IPS-11a (cell line): ENCODE measurements around the gene AHCYL1.

Source experiments
- H3K4me3 ChIP-seq: one replicate; pipeline ENCODE4 v1.5.1; 2013; ENCODE audit warnings: low read depth, low read length, control low read depth

AHCYL1 gene

DNA sequence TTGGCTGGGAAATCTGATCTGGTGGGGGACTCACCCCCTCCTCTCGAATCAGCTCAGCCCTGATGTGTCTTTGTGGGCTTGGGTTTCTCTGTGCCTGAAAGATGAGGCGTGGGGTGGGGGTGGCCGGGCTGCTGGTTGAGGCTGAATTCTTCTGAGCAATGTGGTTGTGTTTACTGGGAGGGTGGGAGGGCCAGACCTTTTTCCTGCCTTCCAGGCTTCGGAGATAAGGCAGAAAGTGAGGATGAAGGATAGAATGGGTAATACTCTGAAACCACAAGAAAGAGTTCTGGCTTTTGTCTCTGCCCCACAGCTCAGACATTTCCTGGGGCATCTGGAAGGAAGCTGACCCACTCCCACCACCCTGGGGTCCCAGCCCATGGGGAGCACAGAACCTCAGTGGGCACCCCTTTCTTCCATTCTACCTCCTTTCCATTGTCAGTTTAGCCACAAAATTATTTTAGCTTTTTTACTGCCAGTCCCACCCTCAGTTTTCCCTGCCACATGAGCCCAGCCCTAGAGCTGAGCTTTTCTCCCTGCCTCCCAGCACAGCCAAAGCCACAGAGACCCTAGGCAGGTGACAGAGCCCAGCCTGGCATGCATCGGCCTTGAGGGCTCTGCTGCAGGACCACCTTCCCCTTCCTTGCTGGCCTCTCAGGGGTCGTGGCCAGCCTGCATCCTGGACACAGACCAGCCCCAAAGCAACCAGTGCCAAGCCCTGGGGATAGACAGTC lies 74.7 kb downstream of the AHCYL1 start:
- no peak overlapping the region for H3K4me3 ChIP-seq

DNA sequence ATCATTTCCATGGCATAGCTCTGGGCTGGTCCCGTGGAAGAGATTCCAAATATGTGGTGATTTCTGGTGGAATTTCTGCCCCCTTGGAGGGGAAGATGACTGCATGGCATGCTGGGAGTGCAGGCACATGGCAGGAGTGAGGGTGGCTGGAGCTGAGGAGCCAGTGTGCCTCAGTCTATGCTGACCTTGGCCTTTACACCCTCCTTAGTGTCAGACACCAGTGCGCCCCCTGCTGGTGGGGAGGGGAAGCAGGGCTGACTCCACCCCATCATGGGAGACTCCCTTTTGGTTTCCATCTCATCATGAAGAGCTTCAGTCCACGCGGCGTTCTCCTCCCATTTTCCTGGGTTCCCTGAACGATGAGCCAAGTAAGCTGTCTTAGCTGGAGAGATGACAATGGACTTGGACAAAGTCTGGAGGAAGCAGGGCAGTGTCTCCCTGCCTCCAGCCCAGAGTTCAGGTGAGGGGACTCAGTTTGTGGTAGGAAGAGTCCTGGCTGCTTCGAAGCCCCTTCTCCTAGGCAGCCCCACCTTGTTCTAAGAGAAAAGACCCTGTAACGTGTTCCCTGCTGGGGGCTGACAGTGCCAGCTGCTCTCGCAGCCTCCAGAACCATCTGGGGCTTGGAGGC lies 75.6 kb downstream of the AHCYL1 start:
- no peak overlapping the region for H3K4me3 ChIP-seq

DNA sequence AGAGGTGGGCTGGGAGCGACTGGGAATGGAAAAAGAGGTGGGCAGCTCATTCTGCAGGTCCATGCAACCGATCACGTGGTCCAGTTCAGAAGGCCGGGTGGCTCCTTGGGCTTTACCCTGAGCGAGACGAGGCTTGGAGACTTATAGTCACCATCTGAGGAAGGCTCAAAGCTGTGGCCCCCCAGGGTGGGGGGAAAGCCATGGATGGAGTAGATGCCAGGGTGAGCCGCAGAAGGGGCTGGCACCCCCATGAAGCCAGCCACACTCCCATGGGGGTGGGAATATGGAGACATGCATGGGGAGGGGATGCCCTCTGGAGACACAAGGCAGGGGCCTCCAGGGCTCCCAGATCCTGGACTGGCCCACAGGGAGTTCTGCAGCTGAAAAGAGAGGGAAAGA lies 76.1 kb downstream of the AHCYL1 start:
- no peak overlapping the region for H3K4me3 ChIP-seq

DNA sequence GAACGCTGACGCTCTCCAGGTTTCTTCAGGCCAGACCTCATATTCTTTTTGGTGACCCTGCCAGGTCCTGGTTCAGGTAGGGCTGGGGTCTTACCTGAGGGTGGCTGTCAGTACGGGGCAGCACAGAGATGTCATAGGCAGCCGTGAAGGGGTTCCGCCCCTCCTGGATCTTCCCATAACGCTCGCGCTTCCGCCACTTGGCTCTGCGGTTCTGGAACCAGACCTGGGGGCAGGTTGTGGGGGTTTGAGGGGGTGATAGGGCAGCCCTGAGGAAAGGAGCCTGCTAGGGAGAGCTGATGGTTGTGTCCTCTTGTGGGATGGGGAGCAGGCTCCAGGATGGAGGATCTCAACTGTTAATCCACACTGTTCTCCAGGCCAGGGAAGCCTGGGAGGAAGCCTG lies 76.8 kb downstream of the AHCYL1 start:
- H3K4me3 ChIP-seq = no peak overlapping the region

DNA sequence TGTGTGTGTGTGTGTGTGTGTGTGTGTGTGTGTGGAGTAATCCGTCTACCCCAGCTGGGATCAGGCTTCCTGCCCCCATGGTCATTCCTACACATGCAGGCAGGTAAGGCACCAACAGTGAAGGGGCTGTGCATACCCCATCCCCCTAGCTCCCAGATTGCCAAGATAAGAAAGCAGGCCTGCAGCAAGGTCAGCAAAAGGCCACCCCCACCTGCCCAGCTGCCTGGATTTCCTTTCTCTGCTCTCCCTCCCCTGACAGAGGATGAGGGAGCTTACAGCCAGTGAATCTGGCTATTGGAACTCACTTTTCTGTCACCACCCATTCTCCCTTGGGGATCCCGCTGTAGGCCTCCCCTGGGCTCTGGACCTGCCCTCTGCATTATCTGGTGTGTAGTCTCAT lies 78.0 kb downstream of the AHCYL1 start:
- H3K4me3 ChIP-seq = no peak overlapping the region

DNA sequence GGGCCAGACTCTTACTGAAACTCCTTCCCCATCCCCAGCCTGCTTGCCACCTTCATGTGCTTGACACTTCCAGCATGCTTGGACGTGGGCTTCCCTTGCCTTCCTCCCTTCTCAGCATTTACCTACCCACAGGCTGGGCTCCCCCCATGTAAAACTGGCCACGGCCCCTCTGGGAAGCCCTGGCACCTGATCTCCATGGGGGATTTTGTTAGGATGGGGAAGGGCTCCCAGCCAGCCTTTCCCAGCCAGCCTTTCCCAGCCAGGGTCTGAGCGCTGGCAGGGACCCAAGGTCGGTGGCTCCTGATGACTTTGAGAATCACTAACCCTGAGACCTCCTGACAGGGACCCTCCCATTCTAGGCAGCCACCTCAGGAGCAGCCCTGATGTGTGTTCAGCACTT lies 79.2 kb downstream of the AHCYL1 start:
- no peak overlapping the region for H3K4me3 ChIP-seq

DNA sequence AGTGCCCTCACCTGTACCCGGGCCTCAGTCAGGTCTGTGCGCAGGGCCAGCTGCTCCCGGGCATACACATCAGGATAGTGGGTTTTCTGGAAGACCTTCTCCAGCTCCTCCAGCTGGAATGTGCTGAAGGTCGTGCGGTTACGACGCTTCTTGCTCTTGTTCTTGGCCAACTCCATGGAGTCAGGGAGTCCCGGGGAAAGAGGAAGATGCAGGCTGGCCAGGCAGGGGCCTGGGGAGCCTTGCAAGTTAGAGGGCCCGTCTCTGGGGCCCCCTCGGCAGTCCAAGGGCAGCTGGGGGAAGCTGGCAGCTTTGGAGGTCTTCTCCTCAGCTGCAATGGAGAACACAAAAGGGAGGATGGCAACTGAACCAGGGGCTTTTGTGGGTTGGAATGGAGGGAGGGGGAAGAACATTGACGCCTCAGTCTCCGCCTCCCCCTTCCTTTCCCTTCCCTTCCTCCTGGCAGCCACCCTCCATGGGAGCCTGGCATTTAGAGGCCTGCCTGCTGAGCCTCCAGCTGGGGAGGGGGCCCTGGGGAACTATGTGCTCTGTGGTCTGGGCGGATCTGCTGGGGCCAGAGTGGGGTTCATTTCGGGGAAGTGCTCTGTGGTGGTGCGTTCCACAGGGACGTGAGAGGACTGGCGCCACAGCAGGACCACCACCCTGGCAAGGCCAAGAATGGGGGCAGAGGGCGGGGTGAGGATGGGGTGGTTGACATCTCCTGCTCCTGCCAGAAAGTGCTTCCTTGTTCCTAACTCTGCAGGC lies 80.2 kb downstream of the AHCYL1 start:
- H3K4me3 ChIP-seq = no peak overlapping the region

DNA sequence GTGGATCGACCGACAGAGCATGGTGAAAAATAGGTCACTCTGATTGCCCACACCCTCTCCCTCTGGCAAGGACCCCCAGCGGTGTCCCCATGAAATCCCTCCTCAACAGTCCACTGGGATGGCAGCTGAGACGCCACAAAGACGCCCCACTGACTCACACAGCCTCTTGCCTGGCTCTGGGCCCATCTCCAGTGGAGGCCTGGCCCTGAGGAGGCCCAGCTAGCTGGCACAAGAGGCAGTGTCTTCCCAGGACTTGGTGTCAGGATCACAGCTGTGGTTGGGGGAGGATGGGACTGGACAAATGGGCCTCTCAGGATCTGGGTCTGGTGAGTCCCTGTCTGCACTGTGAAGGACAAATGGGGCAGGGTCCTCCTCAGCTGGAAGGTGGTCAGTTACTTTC lies 81.3 kb downstream of the AHCYL1 start:
- H3K4me3 ChIP-seq = no peak overlapping the region

DNA sequence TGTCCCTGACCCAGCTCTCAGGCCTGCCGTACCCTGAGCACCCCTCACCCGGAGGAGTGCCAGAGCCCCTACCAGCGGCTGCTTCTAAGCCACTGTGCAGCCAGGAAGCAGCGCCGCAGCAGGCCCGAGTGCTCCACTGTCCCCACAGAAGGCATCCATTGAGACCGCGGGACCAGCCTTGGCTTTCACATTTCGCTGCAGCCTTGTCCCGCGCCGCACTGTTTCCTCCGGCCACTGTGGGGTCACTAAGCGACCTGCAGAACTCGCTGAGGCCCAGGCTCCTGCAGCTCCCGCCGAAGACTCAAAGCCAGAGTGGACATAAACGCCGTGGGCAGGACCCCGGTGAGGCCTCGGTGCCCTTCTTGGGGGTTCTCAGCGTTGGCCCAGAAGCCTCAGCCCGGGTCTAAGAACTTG lies 82.9 kb downstream of the AHCYL1 start:
- H3K4me3 ChIP-seq = no peak overlapping the region

DNA sequence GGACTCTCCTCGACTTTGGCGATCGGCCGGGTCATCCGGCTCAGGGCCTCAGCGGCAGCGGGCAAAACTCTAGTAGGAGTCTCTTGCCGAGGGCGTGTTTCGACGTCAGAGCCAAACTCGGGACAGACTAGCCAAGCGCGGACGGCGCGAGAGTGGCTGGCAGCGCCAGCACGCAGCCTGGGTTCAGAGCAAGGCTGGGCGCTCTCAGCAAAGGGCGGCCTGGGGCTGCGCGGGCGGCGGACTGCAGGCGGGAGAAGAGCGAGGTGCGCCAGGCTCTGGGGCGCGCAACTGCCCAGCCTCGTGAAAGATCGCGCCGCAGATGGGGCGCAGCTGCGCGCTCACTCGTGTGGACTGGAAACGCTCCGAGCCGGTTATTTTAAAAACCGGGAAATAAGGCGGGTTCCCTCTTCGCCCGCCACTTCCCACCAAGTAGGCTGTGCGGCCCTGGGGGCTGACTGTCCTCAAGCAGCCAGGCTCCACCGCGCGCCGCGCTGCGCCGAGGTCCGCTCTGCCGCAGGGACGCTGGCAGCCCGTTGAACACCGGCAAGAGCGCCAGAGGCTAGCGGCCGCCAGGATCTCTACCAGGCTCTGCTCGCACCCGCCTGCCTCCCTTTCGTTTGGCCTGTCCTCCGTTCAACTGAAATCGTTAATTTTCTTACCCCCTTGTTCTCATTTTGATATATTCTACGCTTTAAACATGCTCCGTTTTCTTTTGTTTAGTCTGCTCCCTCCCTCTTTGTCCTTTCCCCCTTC lies 83.5 kb downstream of the AHCYL1 start:
- no peak overlapping the region for H3K4me3 ChIP-seq

DNA sequence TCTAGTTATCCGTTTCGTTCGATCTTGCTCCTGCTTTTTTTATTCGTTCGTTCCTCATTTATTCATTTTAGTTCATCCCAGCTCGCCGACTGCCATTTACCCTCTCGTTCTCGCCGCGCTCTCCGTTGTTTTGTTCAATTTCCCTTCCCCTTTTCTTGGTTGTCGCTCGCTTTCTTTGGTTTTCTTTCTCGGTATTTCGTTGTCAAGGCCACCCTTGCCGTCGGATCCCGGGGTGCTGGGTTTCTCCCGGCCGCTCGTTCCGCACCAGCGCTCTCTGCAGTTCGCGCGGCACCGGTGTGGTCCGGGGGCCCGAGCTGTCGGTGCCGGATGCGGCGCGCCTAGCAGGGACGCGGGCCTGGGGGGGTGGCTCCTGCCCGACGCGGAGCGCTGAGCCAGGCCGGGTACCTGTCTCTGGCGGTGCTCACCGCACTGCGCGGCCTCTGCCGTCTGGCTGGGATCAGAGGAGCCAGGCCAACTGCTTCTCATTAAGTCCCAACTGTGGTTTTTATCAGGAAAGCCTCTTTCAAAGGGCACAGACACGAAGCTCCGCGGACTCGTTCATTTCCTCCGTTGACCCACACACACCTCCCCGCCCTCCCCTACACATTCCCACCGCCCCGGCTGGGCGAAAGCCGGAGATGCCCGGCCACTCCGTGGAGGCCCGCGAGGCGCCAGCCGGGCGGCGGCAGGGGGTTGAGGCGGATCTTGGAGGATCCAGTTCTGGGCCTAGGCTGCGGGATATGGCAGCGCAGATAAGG lies 84.3 kb downstream of the AHCYL1 start:
- H3K4me3 ChIP-seq = no peak overlapping the region

DNA sequence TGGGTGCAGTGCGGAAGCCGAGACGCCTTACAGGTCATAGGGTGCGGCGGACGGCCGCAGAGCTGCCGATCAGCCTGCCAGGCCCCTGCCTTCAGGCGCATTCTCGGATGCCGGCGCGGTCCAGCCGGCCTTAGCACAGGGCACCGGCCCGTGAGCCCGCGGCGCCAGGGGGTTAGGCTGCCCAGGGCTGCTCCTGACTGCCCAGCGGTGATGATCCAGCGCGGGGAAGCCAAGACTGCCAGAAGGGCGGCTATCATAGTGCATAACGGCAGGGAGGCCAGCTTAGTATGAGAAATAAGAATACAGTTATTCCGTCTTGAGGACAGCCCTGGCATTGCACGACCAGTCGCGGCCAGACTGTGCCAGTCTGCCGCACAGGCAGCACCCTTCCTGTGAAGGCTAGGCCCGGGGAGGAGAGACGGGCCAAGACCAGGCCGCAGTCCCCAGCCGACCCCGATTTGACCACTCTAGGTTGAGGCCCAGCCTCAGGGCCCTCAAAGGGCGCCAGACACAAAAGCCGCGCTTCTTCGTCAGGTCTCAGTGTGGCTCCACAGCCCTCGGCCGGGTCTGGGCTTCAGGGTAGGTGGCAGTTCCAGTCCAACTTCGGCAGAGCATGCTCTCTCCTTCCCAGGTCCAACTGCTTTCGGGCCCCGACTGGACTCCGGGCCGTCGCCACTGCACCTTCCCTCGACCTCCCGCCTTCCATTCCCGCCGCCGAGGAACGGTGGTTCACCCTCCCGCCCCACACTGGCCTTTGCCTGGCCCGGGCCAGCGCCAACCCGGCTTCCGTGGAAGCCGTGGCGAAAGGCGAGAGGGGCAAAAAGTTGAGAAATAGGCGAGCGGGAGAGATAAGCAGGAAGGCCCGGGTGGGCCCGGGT lies 85.1 kb downstream of the AHCYL1 start:
- peak overlapping the region; percentile 20 for H3K4me3 ChIP-seq

DNA sequence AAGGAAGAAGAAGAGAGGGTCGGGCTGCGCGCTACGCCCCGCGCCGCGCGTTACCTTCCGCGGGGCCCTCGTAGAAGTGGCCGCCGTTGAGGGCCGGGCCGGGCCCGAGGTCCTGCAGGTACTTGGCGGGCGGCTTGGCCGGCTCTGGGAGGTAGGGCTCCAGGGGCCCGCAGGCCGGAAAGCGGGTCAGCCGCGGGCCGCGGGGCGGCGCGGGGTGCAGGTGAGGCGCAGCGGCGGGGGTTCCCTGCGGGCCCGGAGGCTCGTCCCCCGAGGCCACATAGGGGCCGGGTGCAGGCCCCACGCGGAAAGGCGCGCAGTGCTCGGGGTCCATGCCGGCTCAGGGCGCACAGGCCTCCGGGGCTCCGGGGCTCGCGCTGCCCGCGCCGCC lies 85.7 kb downstream of the AHCYL1 start:
- peak overlapping the region; percentile 20 for H3K4me3 ChIP-seq

DNA sequence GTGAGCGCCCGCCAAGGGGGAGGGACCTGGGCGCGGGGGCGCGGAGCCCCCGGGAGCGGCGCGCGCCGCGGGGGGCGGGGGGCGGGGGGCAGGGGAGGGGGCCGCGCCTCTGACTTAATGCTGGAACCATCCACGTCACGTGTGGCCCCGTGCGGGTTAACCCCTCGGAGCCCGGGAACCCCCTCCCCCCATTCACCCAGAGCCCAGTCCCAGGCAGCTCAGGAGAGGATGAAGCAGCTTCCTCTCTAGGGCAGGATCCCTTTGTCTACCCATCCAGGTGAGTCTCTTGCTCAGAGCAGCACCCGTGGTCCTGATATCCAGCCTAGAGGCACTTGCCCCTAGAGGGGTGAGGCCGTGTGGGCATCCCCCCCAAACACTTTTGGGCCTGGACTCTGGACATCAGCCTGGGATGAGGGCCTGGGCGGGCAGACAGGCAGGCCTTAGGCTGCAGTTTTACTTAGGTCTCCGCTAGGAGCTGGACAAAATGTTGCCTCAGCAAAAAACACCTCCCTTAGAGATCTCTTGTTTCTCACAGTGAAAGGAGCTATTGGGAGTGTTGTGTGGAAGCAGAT lies 86.2 kb downstream of the AHCYL1 start, which contains the start of gene ALX3:
ALX3 (minus strand) TSS at position 2 of the 572 bp plus-strand sequence. CDS start 60 bp downstream, outside the sequence.
- H3K4me3 ChIP-seq = peak within 1 kb of the TSS; percentile 20
